ENCODE data around the gene PTCD3. TPM values are rescaled to one million over a fixed set of nuclear protein-coding genes. Genes with fewer than 3 reads are reported as not detected.

The PTCD3 gene
- total RNA-seq, 1 experiment from 2014 or later = 180 TPM

- no peak overlapping the region for H4K8ac ChIP-seq (replicated peaks; ENCODE audit: insufficient read length, low read depth, low read length)
- H2AFZ ChIP-seq (ENCODE audit: low read length) = no peak overlapping the region
- no peaks in the 10 kb centered on the region for H3K79me2 ChIP-seq (ENCODE audit: insufficient read depth, low read length)
- H3K4me1 ChIP-seq (ENCODE audit: insufficient read depth, low read length) = no peaks in the 10 kb centered on the region
- H3K9me3 Mint-ChIP-seq = peaks cover 0 to 3% of the 10 kb centered on the region in 2 experiments; a peak in 1 of 5 replicates
- H2BK12ac ChIP-seq (ENCODE audit: insufficient read length, low read depth, low read length) = no peak overlapping the region
- no peak overlapping the region for H4K5ac ChIP-seq (ENCODE audit: insufficient read length, low read depth, low read length)
- no peak overlapping the region for H3K27ac ChIP-seq (ENCODE audit: insufficient read length, low read depth, low read length)
- H4K91ac ChIP-seq (ENCODE audit: insufficient read length, low read depth, low read length) = no peak overlapping the region
- H3K23me2 ChIP-seq (ENCODE audit: insufficient read length, low read depth, low read length, poor library complexity, severe bottlenecking) = no peaks in the 10 kb centered on the region
- no peak overlapping the region for H3K56ac ChIP-seq (ENCODE audit: insufficient read length, low read depth, low read length)
- no peaks in the 10 kb centered on the region for H3K9me3 ChIP-seq (ENCODE audit: control insufficient read depth, low read depth, low read length)
- H2BK120ac ChIP-seq (ENCODE audit: low read depth, low read length, poor library complexity, severe bottlenecking) = no peak overlapping the region
- H3K9ac ChIP-seq (ENCODE audit: extremely low read depth, insufficient read length, low read length) = no peak overlapping the region
- H3K23ac ChIP-seq (ENCODE audit: insufficient read length, low read depth, low read length) = no peak overlapping the region
- H3K27me3 Mint-ChIP-seq (ENCODE audit: low read depth) = no peaks in the 10 kb centered on the region
- no peak overlapping the region for H2BK20ac ChIP-seq (ENCODE audit: low read depth, low read length, poor library complexity, severe bottlenecking)
- H4K20me1 ChIP-seq (ENCODE audit: control insufficient read depth, insufficient read depth, insufficient read length) = no peaks in the 10 kb centered on the region
- no peak overlapping the region for H2BK15ac ChIP-seq (ENCODE audit: low read depth, low read length)
- no peak overlapping the region for H3T11ph ChIP-seq (ENCODE audit: low read length)
- H3K18ac ChIP-seq (ENCODE audit: insufficient read length, low read depth, low read length) = no peak overlapping the region
- WGBS (ENCODE audit: extremely low coverage, insufficient read length, low lambda C conversion rate) = no CpG with 5 or more reads among the region's 7 CpGs
- H2AK5ac ChIP-seq (ENCODE audit: insufficient read length, low read length) = no peak overlapping the region
- H3K14ac ChIP-seq (ENCODE audit: insufficient read depth, low read length) = no peak overlapping the region
- H3K4me2 ChIP-seq (ENCODE audit: insufficient read depth, insufficient read length, low read length) = no peak overlapping the region
- H3K4me1 Mint-ChIP-seq = no peaks in the 10 kb centered on the region
- DNase-seq = peak; percentile 7
- H3K27ac Mint-ChIP-seq = no peak overlapping the region
- H3K27me3 ChIP-seq (ENCODE audit: insufficient read depth, low read length) = no peaks in the 10 kb centered on the region
- no peak overlapping the region for H3K4me3 Mint-ChIP-seq
- no peak overlapping the region for H3K4ac ChIP-seq (ENCODE audit: low read depth, low read length)
- H2BK5ac ChIP-seq (ENCODE audit: insufficient read length, low read length) = no peak overlapping the region
- no peak for TF ChIP-seq CTCF (conservative IDR thresholded peaks at IDR 0.05)
- H3K36me3 Mint-ChIP-seq (ENCODE audit: insufficient read depth in 1 of 3, low read depth in 3 of 3) = peaks cover 50 to 90% (median 82%) of the 10 kb centered on the region in 3 experiments; a peak in 6 of 7 replicates
- no peaks in the 10 kb centered on the region for H3K79me1 ChIP-seq (ENCODE audit: insufficient read depth, low read depth, low read length, poor library complexity, severe bottlenecking)
These were observed 39.9 kb upstream of the PTCD3 start for GRCh38 chr2:86066007-86066578.

Measured in H9 (cell line).